ENCODE results near the gene SPEG. TPM values are rescaled to one million over a fixed set of nuclear protein-coding genes. Genes with fewer than 3 reads are reported as not detected.
"Not testable (repeated sequence)": the region's sequence is repeated elsewhere in the genome, so short reads cannot be mapped to it uniquely, and the experiment has no call there.

The SPEG gene
- total RNA-seq, 3 donors from 2014 or later (not counting 1 experiment from before 2014, with no cell fraction given): 0.35 to 1.5 (median 1.2) TPM

DNA sequence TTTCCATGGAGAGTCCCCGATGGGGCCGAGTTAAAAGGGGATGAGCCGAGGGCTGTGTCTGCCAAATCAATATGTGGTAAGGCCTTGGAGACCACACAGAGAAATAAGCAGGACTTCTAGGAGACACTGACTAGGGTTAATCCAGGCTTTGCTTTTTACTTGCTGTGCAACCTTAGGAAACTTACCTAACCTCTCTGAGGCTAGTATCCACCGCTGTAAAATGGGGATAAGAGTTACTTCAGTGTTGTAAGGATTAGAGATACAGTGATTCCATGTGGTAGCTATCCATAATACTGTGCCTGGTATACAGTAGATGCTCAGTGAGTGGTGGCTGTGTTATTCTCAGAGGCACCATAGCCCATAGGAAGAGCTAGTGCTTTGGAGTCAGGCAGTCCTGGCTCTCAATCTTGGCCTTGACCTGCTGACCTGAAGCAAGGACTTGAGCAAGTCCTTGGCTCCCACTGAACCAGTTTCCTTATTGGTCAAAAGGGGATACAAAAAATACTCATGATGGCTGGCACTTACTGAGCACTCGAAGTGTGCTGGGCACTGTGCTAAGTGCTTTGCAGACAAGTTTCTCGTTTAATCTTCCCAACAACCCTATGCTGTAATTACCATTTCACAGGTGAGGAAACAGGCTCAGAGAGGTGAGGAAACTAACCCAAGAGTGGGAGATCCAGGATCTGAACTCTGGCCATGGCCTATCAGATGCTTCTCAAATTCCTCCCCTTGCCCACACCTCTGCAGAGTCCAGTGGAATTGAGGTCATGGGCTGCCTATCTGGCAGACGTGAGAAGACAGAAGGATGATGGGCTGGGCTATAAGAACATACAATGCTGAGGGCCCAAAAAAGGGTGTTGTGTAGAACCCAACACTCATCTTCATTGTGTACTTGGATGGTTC is 28.4 kb upstream of the SPEG start:
- Mint-ChIP-seq H3K4me1 (peaks cover 0 to 11% of the 10 kb centered on the region in 2 donors), H3K4me3 (no peak overlapping the region), H3K27me3 (ENCODE audit: low read depth in 2 of 2) (peaks cover 19 to 21% of the 10 kb centered on the region in 2 donors), H3K9me3 (no peaks in the 10 kb centered on the region), H3K36me3 (no peaks in the 10 kb centered on the region), H3K27ac (no peak overlapping the region)
- no peak for DNase-seq
- no peak overlapping the region for H3K4me3 ChIP-seq (ENCODE audit: low read length)
- ATAC-seq: no peak
- intact Hi-C loops (cut with micrococcal nuclease): no loop called here
- H3K27ac ChIP-seq (ENCODE audit: low read length): no peak overlapping the region
- WGBS (ENCODE audit: insufficient coverage): 89% methylated on average over 7 of the region's 7 CpGs
- H3K27me3 ChIP-seq (ENCODE audit: control insufficient read depth, insufficient read depth, low read length): no peaks in the 10 kb centered on the region
- H3K36me3 ChIP-seq (ENCODE audit: control insufficient read depth, insufficient read depth, low read length): no peaks in the 10 kb centered on the region
- TF ChIP-seq, protein P1, sequence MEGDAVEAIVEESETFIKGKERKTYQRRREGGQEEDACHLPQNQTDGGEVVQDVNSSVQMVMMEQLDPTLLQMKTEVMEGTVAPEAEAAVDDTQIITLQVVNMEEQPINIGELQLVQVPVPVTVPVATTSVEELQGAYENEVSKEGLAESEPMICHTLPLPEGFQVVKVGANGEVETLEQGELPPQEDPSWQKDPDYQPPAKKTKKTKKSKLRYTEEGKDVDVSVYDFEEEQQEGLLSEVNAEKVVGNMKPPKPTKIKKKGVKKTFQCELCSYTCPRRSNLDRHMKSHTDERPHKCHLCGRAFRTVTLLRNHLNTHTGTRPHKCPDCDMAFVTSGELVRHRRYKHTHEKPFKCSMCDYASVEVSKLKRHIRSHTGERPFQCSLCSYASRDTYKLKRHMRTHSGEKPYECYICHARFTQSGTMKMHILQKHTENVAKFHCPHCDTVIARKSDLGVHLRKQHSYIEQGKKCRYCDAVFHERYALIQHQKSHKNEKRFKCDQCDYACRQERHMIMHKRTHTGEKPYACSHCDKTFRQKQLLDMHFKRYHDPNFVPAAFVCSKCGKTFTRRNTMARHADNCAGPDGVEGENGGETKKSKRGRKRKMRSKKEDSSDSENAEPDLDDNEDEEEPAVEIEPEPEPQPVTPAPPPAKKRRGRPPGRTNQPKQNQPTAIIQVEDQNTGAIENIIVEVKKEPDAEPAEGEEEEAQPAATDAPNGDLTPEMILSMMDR (IDR thresholded peaks at IDR 0.05): no peak
- H3K9me3 ChIP-seq (ENCODE audit: control insufficient read depth, insufficient read depth, low read length): no peaks in the 10 kb centered on the region
- H3K4me1 ChIP-seq (ENCODE audit: control insufficient read depth, insufficient read depth, low read length): no peaks in the 10 kb centered on the region

DNA sequence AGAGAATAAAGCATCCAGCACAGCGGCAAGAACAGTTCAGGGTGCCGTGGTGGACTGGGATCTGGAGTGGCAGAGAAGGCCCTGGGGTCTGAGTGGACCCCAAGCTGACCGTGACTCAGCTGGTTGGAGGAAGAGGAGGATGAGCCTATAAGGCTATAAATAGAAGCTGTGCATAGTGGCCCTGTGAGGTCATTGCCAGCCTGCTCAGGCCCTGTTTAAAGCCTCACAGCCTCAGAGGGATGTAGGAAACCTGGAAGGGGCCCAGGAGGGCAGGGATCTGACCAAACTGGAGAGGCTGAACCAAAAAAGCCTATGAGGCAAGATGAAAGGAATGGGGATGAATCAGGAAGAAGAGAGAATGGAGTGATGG is 27.8 kb upstream of the SPEG start:
- Histone ChIP-seq H3K4me3 (ENCODE audit: low read length) (no peak overlapping the region), H3K27ac (ENCODE audit: low read length) (no peak overlapping the region), H3K9me3 (ENCODE audit: control insufficient read depth, insufficient read depth, low read length) (no peaks in the 10 kb centered on the region), H3K27me3 (ENCODE audit: control insufficient read depth, insufficient read depth, low read length) (no peaks in the 10 kb centered on the region), H3K4me1 (ENCODE audit: control insufficient read depth, insufficient read depth, low read length) (no peaks in the 10 kb centered on the region), H3K36me3 (ENCODE audit: control insufficient read depth, insufficient read depth, low read length) (no peaks in the 10 kb centered on the region)
- no peaks in the 10 kb centered on the region for H3K9me3 Mint-ChIP-seq
- peaks cover 0 to 11% of the 10 kb centered on the region in 2 donors for H3K4me1 Mint-ChIP-seq
- H3K27ac Mint-ChIP-seq: no peak overlapping the region
- WGBS (ENCODE audit: insufficient coverage): 83% methylated on average over 3 of the region's 3 CpGs
- H3K27me3 Mint-ChIP-seq (ENCODE audit: low read depth in 2 of 2): peaks cover 17 to 19% of the 10 kb centered on the region in 2 donors
- no peaks in the 10 kb centered on the region for H3K36me3 Mint-ChIP-seq
- intact Hi-C loops (cut with micrococcal nuclease): no loop called here
- ATAC-seq (no peak), DNase-seq (no peak)
- TF ChIP-seq, protein P1 (IDR thresholded peaks at IDR 0.05): no peak
- no peak overlapping the region for H3K4me3 Mint-ChIP-seq

DNA sequence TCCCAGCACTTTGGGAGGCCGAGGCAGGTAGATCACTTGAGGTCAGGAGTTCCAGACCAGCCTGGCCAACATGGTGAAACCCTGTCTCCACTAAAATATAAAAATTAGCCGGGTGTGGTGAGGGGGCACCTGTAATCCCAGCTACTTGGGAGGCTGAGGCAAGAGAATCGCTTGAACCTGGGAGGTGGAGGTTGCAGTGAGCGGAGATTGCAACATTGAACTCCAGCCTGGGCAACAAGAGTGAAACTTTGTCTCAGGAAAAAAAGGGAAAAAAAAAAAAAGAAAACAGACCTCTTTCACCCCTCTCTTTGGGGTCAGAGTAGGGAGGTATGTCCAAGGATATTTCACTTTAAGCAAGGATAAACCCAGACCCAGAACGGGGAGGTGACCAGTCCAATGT is 27.3 kb upstream of the SPEG start:
- H3K36me3 ChIP-seq (ENCODE audit: control insufficient read depth, insufficient read depth, low read length); H3K9me3 ChIP-seq (ENCODE audit: control insufficient read depth, insufficient read depth, low read length); H3K4me3 ChIP-seq (ENCODE audit: low read length); ATAC-seq; H3K27ac Mint-ChIP-seq; H3K4me1 Mint-ChIP-seq; DNase-seq; H3K4me3 Mint-ChIP-seq; intact Hi-C loops (cut with micrococcal nuclease); H3K9me3 Mint-ChIP-seq; H3K36me3 Mint-ChIP-seq; H3K27ac ChIP-seq (ENCODE audit: low read length); H3K27me3 ChIP-seq (ENCODE audit: control insufficient read depth, insufficient read depth, low read length); H3K4me1 ChIP-seq (ENCODE audit: control insufficient read depth, insufficient read depth, low read length): not testable (repeated sequence)
- 81% methylated on average over 2 of the region's 5 CpGs for WGBS (ENCODE audit: insufficient coverage)
- peaks cover 14 to 15% of the 10 kb centered on the region in 2 donors for H3K27me3 Mint-ChIP-seq (ENCODE audit: low read depth in 2 of 2)

DNA sequence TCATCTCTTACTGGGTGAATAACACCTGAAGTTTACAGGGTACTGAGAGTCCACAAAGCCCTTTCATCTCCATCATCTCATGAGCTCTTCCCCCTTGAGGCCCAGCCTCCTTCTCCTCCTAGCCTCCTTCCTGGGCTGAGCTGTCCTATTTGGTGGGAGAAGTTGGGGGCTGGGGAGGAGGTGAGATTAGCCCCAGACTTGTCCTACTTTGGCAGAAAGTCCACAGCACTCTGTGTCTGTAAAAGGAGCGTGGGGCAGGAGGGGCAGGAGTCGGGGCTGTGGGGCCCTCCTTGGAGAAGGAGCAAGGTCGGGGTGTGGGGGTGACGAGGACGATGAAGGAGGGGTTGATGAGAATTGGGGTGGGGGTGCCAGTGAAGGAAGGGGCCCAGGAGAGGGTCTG is 26.4 kb upstream of the SPEG start:
- peaks cover 11 to 13% of the 10 kb centered on the region in 2 donors for H3K27me3 Mint-ChIP-seq (ENCODE audit: low read depth in 2 of 2)
- peaks cover 0 to under 1% of the 10 kb centered on the region in 2 donors for H3K4me1 Mint-ChIP-seq
- Histone ChIP-seq H3K27me3 (ENCODE audit: control insufficient read depth, insufficient read depth, low read length) (peaks cover 3% of the 10 kb centered on the region), H3K36me3 (ENCODE audit: control insufficient read depth, insufficient read depth, low read length) (no peaks in the 10 kb centered on the region), H3K9me3 (ENCODE audit: control insufficient read depth, insufficient read depth, low read length) (peaks cover 2% of the 10 kb centered on the region), H3K27ac (ENCODE audit: low read length) (no peak overlapping the region), H3K4me3 (ENCODE audit: low read length) (no peak overlapping the region), H3K4me1 (ENCODE audit: control insufficient read depth, insufficient read depth, low read length) (no peaks in the 10 kb centered on the region)
- no peak overlapping the region for H3K4me3 Mint-ChIP-seq
- DNase-seq (no peak), ATAC-seq (no peak)
- TF ChIP-seq, protein P1 (IDR thresholded peaks at IDR 0.05): no peak
- H3K9me3 Mint-ChIP-seq: no peaks in the 10 kb centered on the region
- H3K27ac Mint-ChIP-seq: no peak overlapping the region
- intact Hi-C loops (cut with micrococcal nuclease): no loop called here
- H3K36me3 Mint-ChIP-seq: no peaks in the 10 kb centered on the region
- 87% methylated on average over 5 of the region's 5 CpGs for WGBS (ENCODE audit: insufficient coverage)
